M059J (cell line): ENCODE data around the gene YBEY. TPM values are rescaled to one million over a fixed set of nuclear protein-coding genes. Genes with fewer than 3 reads are reported as not detected.

Source experiments
- DNase-seq: peaks from one replicate; pipeline ENCODE4 v3.0.0-alpha.2; 2012; ENCODE audit warnings: low read depth
- total RNA-seq: library from RNA; depleted of rRNA; stranded (reverse); fragments of >200 nt; shearing (Covaris generic); gene quantifications from 2 replicates; pipeline ENCODE4 v1.2.3, GENCODE V29; 2014; rRNA removed

Gene YBEY
- total RNA-seq, 1 experiment from 2014 or later, result 26.4 TPM

GRCh38 chr21:46326110-46326703, 40.1 kb downstream of the YBEY start:
- DNase-seq, result no peak

DNA sequence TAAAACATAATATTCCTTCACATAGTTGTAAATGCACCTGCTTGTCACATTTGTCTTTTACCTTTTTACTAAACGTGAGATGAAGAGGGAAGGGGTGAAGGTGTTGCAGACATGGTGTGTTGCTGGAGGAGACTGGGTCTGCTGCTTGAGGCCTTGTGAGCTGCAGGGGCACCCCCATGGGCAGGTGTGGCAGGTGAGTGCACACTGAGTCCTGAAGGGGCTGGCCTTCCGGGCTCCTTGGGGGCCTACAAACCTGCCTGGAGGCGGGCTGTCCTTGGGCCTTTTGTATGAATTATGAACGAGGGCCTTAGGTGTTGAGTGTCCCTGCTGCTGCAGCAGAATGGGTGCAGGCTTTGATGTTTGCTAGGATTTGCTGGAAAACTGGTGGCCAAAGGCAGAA, 41.6 kb downstream of the YBEY start:
- DNase-seq, result no peak

GRCh38 chr21:46328151-46328550, 42.0 kb downstream of the YBEY start:
- DNase-seq, result no peak

GRCh38 chr21:46329796-46330195, 43.7 kb downstream of the YBEY start:
- no peak for DNase-seq

GRCh38 chr21:46334351-46335140, 48.4 kb downstream of the YBEY start:
- no peak for DNase-seq

DNA sequence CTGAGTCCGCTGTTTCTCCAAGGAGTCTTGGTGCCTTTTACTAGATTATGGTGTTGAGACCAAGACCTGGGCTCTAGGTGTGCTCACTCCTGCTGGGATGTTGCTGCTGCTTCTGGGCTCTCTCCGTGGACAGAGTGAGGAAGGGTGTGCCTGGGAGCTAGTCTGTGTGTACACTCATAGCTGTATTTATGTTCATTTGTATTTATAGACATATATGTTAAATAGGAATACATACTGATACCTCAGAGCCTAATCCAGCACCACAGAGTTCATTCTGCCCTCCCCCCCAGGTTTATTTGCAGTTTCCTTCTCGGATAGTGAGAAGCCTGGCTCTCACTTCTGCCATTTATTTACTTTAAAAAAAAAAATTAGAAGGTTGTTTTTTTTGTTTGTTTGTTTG, 50.5 kb downstream of the YBEY start:
- DNase-seq, result no peak

DNA sequence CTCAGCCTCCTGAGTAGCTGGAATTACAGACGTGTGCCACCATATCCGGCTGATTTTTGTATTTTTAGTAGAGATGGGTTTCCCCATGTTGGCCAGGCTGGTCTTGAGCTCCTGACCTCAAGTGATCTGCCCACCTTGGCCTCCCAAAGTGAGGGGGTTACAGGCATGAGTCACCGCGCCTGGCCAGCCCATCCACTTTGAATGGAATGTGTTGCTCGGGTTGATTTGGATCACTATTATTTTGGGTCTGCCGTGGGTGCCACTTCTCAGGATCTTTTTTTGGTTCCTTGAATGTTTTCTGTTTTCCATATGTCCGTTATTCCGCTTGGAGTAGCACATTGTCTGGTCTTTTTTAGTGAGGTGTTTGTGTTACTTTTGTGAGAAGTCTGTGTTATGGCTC, 54.9 kb downstream of the YBEY start:
- DNase-seq, result peak; percentile 35

- no peak for DNase-seq
Measured at GRCh38 chr21:46344219-46344915, 58.2 kb downstream of the YBEY start.

DNA sequence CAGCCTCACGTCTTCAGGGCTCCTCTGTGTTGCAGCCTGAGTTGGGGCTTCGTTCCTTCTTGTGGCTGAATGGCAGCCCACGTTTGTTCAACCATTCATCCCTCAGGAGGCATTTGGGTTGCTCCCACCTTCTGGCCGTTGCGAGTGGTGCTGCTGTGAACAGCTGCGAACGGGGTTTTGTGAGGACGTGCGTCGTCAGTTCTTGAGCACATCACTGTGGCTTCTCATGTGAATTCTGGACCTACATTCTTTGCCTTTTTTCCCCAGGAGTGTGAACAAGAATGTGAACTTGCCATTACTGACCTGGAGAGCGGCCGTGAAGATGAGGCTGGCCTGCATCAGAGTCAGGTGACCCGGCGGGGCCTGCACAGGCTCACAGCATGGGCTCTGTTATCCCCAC, 59.7 kb downstream of the YBEY start:
- DNase-seq, result no peak

GRCh38 chr21:46346296-46347202, 60.4 kb downstream of the YBEY start:
- DNase-seq, result no peak

DNA sequence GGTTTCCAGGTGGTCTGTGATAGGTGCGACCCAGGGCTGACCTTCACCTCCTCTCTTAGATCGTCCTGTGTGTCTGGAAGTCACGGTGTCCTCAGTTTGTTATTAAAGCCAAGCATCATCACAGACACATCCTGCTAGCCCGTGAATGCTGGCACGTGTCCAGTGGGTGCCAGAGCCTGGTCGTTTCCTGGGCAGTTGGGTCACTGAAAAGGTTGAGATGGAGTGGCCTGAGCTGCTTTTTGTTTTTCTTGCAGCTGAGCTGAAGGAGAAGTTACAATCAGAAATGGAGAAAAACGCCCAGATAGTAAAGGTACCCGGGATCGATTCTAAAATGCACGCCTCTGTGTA, 61.0 kb downstream of the YBEY start:
- DNase-seq, result no peak

Other genes with a start within 250 kb of the YBEY start
- gene COL6A2, start 188.2 kb upstream of the YBEY start, total RNA-seq, result 131 and 240 TPM in 2 replicates
- gene FTCD, start 130.8 kb upstream of the YBEY start, total RNA-seq, result not detected in 2 replicates
- gene SPATC1L, start 101.9 kb upstream of the YBEY start, total RNA-seq, result 17.4 and 21.6 TPM in 2 replicates
- gene LSS, start 57.6 kb upstream of the YBEY start, total RNA-seq, result 31.9 and 55.0 TPM in 2 replicates
- 33.6 and 54.6 TPM in 2 replicates for gene MCM3AP, start 731 bp upstream of the YBEY start, total RNA-seq
- 11.2 and 16.2 TPM in 2 replicates for gene C21orf58, start 37.5 kb downstream of the YBEY start, total RNA-seq
- gene PCNT, start 37.8 kb downstream of the YBEY start, total RNA-seq, result 17.0 and 29.0 TPM in 2 replicates
- gene DIP2A, start 172.5 kb downstream of the YBEY start, total RNA-seq, result 9.3 and 20.6 TPM in 2 replicates